HG02759 (cell line): ENCODE data around the gene CTBP2.

Experiments
- ATAC-seq: cut with Tn5 transposase; IDR thresholded peaks from one replicate; pipeline ENCODE4 v1.9.1; 2021; ENCODE audit warnings: mild to moderate bottlenecking, moderate library complexity; ENCODE audit not compliant: unreplicated experiment

CTBP2 gene

DNA sequence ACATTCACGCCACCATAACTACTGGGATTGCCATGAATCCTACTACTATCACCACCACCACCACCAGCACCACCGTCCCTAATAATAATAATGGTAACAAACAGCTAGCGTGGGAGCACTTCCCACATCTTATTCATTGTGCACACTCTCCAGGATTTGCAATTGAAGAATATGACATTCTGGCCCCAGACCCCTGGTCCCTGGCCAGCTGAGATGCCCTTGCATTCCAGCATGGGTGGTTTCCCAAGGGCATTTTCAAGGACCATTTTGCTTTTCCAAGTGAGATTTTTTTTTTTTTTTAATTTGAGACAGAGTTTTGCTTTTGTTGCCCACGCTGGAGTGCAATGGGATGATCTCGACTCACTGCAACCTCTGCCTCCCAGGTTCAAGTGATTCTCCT, 14.7 kb downstream of the CTBP2 start:
- ATAC-seq: no peak

DNA sequence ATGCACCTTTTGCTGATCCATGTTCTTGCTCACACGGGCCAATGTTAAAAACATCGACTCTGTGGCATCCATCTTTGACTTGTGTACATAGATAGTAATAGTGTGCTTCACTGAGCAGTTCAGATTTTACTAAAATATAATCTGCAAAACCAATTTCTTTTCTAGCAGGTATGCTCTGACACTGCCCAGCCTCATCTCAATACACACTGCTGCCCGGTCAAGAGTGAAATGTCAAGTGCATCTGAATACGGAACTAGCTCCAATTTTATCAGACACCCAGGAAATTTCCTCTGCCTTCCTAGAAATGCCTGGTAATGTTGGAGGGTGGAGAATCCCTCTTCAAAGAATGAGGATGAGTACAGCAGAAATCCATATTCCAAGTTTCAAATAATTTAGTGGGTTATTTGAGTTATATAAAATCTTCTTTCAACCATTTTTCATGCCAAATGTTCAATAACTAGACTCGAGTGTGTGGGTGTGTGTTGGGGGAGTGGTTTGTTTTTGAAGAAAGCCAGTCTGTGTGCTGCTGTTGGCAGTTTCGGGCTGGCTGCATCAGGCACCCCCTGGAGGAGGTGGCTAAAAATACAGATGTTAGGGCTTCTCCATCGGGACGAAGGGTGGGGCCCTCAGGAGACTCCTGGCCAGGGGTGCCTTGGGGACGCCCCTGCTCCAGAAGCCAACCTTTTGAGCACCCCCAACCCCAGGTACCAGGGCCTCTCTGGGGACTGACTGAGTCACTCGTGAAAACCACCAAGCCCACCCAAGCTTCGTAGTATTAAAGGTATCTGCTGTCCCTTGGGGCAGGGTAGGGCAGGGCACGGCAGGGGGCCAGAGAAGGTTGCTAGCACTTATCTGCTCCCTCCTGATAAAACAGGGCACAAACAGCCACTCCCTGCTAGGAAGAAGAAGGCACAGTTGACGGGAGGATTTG, 15.4 kb downstream of the CTBP2 start:
- no peak for ATAC-seq

DNA sequence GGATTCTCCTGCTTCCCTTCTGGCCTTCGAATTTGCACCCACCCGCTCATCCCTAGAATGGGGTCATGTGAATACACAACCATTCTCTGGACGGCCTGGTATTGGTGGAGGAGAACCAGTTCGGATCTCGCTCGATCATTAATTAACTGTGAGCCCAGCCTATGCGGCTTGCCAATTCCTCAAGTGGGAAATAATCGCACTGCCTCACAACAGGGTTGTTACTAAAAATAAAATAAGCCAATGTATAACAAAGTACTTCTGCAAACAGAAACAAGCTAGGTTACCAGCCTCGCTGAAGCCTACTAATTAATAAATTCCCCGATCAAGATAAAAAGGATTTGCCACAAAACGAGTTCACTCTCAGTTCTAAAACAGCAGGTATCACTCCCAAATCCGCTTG, 16.2 kb downstream of the CTBP2 start:
- no peak for ATAC-seq

DNA sequence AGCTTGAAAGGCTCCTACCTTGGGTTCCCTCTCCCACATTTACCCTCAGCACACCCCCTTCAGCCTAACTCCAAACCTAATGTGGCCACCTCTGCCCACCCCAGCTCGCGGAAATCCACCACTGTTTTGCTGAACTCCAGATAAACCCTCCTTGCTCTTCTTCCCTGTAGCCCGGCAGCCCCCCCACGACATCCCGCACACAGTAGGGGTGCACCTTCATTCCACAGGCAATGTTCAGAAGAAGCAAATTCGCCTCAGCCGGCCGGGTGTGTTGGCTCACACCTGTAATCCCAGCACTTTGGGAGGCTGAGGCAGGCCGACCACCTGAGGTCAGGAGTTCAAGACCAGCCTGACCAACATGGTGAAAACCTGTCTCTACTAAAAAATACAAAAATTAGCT, 17.4 kb downstream of the CTBP2 start:
- no peak for ATAC-seq

DNA sequence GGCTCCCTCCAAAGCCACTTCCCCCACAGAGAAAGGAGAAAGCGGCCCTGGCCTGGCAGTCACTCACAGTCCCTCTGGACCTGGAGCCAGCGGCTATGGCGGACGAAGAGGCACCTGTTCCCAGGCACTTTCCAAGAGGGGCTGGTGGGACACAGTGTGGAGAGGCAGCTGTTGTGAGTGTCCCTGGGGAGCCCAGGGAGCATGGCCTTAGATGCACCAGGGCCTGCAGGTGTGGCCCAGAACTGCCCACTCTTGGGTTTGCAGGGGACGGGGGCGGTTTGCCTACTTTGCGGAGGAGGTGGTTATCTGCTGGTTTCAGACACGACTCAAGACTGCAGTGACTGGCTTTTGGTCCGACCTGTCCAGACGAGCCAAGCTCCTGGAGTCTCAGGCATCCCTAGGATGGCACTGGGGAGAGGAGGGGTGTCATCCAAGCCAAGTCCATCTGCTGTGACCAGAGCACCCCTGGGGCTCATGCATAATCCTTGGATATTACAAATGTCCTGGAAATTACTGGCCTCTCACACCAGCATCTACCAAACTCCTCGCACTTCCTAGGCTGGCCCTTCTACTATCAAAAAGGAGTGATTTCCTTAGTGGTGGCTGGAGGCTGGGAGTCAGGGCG, 18.4 kb downstream of the CTBP2 start:
- ATAC-seq: no peak

GRCh38 chr10:125141150-125141859, 19.1 kb downstream of the CTBP2 start:
- no peak for ATAC-seq

DNA sequence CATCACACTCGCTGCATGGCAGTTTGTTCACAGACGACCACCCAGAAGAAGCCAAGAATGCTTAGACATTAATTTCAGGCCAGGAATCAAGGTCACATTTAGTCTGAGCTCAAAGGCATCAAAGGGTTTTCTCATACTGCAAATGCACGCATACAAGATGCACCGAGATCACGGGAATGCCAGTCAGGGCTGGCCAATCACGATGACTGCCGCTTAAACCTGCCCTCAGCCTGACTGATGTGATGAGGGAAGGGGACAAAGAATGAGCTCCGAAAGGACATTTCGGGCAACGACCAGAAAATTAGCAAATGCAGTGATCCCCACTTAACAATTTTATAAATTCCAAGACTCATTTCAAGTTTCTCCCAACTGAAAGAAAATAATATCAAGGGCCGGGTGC, 20.2 kb downstream of the CTBP2 start:
- ATAC-seq: no peak

- ATAC-seq: no peak
Observed at GRCh38 chr10:125137601-125138438, 22.5 kb downstream of the CTBP2 start.

GRCh38 chr10:125136087-125136486, 24.3 kb downstream of the CTBP2 start:
- ATAC-seq: no peak

DNA sequence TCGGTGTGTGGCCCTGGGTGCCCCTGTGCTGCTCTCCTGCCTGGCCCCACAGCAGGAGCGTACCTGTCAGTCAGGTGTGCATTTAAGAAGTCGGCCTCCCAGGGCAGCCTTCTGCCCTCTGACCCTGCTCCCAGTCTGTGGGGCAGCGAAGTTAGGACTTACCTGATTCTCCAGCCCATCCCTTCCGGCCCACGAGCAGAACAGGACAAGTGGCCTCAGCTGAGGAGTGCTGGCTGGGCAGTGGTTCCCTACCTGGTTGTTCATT, 24.7 kb downstream of the CTBP2 start:
- no peak for ATAC-seq

- no peak for ATAC-seq
Observed at GRCh38 chr10:125134916-125135770, 25.2 kb downstream of the CTBP2 start.

- ATAC-seq: no peak
Observed at GRCh38 chr10:125134483-125134848, 25.9 kb downstream of the CTBP2 start.

- no peak for ATAC-seq
Observed at GRCh38 chr10:125133696-125134482, 26.5 kb downstream of the CTBP2 start.

GRCh38 chr10:125132344-125132743, 28.0 kb downstream of the CTBP2 start:
- no peak for ATAC-seq

- ATAC-seq: no peak
Observed at GRCh38 chr10:125130916-125131315, 29.4 kb downstream of the CTBP2 start.

DNA sequence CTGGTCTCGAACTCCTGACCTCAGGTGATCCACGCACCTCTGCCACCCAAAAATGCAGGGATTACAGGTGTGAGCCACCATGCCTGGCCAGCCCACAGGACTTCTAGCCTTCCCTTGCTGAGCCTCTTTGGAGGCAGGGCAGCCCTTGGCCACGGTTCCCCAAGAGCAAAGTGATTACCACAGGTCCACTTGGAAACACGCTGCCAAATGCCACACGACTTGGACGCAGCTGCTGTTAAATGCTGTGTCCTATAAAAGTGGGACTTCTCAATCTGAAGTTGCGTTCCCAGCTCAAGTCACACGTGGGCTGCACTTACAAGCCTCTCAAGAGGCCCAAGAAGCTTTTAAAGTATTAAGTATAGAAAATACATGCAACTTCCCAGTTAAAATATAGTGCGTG, 30.1 kb downstream of the CTBP2 start:
- no peak for ATAC-seq

- no peak for ATAC-seq
Observed at GRCh38 chr10:125129076-125129458, 31.3 kb downstream of the CTBP2 start.

DNA sequence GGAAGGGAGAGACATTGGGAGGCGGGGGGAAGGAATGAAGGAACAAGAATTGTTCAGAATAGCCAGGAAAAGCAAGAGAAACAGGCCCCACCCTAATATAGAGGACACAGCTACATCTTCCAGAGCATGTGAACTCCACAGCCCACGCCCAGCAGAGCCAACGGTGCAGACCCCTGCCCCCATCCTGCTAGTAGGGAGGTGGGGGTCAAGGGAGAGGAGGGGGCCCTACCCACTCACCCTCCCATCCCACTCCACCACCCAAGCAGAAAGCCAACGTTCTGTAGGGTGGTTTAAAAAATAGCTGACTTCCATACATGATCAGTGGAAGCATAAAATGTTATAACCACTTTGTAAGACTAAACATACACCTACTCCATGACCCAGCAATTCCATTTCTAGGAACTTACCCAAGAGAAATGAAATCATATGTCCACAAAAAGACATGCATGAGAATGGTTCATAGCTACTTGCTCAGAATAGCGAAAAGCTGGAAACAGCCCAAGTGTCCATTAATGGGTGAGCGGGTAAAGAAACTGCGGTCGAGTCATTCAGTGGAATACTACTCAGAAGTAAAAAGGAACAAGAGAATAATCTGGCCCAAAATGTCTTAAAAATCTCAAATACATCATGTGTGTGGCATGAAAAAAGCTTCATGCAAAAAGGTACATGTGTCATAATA, 31.8 kb downstream of the CTBP2 start:
- ATAC-seq: no peak

- no peak for ATAC-seq
Observed at GRCh38 chr10:125127986-125128385, 32.4 kb downstream of the CTBP2 start.
